Stimulated activated CD4-positive, alpha-beta T cell treated with anti-CD3 and anti-CD28 coated beads, Interleukin-12 subunit alpha, Interleukin-12 subunit beta, amount 100 ng/mL, for 24 hours (primary cell): Measurements from ENCODE around the gene SCN8A.

Source experiments
- DNase-seq, 2 experiments: peaks; one replicate each; pipeline ENCODE4 v3.0.0-alpha.2; 2020; ENCODE audit warnings: low read depth in 2 of 2

Gene SCN8A

DNA sequence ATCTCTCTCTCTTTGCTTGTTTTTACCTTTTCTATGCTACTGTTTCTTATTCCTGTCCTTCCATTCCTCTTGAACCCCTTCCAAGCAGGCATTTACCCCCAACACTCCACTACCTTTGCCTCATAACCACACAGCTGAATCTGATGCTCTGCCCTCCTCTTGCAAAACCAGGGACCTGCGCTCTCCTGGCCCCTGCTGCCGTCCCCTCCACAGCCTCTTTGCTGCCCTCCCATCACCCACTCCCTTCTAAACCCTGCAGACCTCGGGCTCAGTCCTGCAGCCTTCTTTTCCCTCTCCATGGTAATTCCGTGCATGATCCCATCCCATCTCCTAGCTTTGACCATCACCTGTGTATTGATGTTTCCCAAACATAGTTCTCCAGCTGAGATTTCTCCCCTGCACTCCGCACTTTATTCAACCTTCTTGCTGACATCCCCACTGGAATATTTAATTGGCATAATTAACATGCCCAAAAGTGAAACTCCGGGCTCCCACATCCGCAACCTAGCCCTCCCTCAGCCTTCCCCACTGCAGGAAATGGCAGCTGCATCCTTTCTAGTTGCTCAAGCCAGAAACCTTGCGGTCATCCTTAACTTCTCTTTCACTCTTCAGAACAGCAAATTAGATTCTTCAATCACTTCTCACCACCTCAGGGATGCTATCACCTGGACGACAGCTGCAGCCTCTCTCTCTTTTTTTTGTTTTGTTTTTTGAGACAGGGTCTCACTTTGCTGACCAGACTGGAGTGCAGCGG, 241.5 kb downstream of the SCN8A start:
- DNase-seq, result no peak

DNA sequence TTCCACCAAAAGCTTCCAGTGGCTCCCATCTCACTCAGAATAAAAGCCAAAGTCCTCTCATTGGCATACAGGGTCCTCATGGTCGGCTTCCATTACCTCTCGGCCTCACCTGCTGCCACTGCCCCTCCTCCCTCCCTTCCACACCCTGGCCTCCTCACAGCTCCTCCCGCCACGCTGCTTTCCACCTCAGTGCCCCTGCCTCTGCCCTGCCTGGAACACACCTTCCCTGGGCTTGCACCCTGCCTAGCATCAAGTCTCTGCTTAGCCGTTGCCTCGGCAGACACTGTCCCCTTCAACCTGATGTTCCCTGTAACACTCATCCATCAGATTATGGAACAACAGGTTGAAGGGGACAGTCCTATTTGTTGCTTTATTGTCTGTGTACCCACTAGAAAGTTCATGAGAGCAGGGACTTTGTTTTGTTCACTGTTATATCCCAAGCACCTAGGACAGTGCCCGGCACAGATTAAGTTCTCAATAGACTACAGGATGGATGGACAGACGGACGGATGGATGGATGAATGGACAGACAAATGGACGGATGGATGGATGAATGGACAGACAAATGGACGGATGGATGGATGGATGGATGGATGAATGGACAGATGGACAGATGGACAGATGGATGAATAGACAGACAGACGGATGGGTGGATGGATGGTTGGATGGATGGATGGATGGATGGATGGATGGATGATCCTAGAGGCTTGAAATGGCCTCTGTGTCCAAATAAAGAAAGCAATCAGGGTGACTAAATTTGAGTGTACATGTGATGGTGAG, 242.6 kb downstream of the SCN8A start:
- no peak for DNase-seq

DNA sequence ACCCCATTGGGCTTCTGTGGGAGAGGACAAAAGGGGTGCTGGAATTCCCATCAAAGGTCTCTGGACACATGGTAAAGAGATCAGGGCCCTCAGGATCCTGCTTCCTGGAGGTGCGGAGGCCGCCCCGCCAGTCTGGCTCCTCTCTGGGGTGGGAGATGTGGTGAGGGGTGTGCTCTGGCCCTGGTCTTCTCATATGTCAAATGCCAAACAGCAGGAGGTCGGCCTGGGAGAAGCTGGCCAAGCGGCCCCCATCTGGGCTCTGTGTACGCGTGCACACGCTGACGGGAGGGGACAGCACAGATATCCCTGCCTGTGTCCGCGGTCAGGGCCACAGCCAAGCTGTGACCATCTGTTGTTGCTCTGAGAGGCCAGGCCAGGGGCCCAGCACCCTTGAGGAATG, 243.4 kb downstream of the SCN8A start:
- no peak for DNase-seq

DNA sequence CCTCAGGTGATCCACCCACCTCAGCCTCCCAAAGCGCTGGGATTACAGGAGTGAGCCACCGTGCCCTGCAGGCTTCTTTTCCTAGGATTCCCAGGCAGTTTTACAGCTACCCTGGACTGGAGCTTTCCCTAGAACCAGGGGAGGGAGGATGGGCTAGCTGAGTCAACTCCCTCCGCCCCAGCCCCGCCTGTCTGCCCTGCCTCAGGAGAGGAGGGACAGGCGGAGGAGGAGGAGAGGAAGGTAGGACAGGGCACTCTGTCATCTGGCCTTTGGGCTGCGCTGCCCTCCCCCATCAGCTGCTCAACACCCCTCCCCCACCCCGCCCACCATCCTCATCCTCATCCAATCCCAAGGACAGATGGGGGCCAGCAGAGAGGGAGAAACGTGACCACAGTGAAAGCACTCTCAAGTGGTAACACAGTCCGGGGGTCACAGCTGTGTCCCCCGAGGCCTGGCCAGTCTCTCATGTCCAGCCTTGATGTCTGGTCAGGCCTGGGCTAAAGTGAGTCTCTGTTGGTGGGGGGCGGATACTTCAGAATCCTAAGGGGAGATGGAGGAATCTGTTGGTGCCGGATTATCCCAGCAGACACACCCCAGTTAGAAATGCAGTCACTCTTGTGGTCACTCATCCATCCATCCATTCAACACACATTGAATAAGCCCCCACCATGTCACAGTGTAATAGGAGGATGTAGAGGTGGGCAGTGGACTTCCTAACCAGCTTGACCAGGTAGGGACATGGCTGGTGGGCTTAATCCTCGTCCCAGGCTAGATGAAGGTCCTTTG, 245.2 kb downstream of the SCN8A start:
- no peak for DNase-seq

DNA sequence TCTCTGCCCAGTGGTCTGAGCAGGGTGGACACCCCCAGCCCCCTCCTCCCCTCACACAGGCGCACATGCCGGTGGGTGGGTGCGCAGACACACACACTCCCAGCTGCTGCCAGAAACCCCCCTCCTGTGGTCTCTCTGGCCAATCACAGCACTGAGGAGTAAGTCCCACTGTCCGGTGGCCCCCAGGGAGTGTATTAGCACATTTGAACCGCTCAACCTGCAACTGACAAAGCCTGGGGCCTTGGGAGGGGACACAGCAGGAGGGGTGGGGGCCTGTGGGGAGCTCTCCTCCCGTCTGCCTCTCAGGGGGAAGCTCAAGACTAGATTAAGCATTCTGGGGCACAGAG, 245.8 kb downstream of the SCN8A start:
- DNase-seq, result no peak

DNA sequence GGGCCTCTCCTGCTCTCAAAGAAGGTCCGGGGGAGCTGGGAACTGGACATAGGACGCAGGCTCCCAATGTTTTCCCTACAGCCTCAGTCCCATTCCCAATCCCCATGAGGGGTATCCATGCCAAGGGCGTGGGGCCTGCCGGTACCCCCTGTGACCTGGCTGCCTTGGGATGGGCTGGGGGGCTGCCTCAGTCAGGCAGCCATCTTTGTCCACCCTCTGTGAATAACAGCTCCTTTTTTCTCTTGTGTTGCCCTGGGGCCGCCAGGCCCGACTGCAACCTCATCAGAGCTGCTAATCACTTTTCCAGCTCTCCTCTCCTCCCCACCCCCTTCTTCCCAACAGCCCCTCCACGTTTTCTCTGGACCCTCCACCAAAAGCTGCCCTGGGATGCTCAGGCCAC, 246.3 kb downstream of the SCN8A start:
- DNase-seq, result no peak

DNA sequence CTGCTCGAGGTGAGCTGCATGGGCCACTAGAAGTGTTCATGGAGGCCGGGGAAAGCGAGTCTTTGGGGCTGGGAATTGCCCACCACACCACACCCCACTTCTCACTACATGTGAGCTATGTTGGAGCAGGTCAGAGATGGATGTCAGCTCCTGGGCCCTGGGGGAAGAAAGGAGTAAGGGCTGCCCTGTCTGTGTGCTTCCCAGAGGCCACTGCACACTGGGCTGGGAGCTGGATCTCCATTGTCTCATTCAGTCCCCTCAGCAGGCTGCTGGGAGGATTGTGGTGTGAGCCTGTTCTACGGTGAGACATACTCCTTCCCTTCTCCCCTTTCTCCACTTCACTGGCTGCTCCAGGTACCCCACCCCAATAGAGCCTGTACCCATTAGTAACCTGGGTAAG, 247.0 kb downstream of the SCN8A start:
- DNase-seq, result no peak

DNA sequence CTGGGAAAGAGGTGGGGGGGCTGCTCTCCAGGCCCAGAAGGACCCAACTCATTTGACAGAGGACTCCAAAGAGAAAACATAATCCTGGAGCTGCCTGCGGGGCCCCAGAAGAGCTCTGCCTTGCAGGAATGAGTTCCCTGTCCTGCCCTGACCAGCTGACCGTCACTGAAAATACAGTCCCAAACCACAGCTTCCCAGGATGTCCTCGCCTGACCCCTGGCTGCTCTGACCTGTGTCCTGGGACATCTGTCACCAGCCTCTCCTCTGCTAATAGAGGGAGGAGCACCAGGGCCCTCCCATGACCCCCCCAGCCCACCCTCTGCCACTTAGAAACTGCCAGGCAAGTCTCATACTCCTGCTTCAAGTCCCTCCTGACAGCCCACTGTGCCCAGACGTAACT, 247.7 kb downstream of the SCN8A start:
- DNase-seq, result no peak

DNA sequence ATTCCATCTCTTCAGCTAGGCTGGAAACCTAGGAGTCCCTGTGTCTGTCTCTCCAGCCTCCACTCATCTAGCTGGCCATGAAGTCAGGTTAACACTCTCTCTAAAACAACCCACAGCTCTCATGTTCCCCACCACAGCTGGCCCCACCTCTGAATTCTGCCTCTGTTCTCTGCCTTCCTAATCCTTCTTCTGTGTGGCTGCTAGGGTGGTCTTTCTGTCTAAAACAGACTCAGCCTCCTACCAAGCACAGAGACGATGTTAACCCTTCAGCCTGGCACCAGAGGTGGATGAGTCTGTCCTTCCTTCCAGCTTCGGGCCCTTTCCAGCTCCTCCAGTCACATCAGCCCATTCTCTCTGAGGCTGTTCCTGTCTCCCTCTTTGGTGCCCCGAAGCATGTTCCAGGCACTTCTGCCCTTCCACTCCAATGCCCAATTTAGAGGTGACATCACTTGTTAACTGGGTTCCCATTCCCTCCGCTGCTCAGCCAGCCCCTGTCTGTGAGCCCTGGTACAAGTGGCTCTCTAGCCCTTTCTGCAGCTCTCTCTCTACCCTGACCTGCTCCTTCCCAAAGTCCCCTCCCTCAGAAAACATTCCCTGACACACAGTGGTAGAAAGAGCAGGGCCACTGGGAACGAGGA, 248.4 kb downstream of the SCN8A start:
- DNase-seq, result no peak

DNA sequence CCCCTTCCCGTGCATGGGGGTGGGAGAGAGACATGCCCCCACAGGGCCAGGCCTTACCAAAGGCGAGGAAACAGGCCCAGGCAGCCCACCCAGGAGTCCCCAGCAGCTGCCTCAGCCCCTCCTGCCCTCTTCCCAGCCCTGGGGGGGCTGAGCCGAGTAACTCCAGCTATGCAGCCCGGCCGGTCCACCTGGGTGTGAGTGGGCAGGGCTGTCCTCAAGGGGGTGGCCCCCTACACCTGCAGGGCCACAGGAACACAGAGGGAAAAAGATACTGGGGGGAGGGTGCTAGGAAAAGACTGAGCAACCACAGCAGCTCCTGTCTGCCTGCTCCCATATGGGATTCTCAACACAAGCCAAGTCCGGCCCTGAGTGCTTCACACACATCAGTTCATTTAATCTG, 249.9 kb downstream of the SCN8A start:
- no peak for DNase-seq

DNA sequence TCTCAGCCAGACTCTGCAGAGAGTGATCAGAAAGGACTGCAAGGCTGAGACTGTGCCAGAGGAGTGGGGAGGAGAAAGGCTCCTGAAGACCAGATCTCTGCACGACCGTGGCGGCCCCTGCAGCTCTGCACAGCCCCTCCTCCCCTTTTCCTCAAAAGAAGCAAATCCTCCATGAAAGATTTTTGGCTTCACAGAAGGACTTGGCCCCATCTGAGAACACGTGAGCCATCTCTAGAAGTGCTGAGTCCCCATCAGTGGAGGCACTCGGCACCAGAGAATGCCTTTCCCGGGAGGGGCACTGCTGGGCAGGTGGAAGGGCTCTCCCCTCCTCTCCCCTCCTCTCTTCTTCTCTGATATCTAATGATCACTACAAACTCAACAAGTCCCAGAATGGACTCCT, 250.7 kb downstream of the SCN8A start:
- no peak for DNase-seq

DNA sequence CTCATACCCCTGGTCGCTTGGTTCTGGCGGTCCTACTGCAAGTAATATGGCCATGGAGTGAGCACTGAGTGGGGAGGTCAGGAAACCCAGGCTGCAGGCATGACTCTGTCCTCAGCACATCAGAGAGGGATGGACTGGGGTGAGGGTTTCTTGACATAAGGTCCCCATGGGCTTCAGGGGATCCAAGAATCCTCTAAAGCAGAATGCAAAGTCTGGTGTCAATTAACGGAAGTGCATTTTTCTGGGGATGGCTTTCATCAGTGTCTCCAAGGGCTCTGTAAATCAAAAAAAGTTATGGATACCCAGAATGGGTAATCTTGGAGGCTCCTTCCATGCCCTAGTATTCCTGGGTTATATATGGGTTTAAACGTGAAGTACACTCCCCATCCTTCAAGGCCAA, 253.8 kb downstream of the SCN8A start:
- DNase-seq, result no peak

DNA sequence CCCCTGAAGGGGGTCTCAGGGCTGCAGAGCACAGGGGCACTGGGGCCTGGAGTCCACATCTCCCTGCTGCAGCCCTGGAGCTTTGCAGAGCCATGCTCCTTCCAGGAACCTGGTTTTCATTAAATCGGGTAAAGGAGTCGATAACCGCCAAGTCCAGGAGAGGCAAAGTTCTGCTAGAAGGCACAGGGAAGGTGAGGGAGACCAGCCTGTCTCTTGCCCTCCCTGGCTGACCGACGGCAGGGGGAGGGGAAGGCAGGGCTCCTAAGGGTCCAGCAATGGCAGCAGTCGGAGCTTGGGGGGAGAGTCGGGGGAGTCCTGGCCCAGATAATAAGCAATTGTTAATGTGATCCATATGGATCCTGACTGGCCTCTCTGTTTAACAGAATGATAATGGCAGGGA, 254.4 kb downstream of the SCN8A start:
- DNase-seq, result no peak

DNA sequence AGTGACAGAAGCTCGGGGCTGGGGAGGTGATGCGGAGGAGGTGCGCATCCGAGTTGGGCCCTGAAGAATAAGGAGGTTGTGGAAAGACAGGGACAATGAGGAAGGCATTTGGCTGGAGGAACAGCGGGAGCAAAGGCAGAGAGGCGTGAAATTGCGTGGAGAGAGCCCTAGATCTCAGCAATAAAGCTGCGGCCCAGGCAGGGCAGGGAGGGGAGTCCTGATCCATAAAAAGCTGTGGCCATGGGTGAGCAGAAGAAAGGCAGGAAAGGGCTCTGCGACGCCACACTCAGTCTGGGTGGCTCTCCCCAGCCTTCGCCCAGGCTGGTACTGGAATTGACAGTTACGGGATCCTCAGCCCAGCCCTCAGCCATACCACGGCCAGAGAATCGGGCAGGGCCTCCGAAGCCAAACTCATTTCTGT, 255.2 kb downstream of the SCN8A start:
- no peak for DNase-seq

DNA sequence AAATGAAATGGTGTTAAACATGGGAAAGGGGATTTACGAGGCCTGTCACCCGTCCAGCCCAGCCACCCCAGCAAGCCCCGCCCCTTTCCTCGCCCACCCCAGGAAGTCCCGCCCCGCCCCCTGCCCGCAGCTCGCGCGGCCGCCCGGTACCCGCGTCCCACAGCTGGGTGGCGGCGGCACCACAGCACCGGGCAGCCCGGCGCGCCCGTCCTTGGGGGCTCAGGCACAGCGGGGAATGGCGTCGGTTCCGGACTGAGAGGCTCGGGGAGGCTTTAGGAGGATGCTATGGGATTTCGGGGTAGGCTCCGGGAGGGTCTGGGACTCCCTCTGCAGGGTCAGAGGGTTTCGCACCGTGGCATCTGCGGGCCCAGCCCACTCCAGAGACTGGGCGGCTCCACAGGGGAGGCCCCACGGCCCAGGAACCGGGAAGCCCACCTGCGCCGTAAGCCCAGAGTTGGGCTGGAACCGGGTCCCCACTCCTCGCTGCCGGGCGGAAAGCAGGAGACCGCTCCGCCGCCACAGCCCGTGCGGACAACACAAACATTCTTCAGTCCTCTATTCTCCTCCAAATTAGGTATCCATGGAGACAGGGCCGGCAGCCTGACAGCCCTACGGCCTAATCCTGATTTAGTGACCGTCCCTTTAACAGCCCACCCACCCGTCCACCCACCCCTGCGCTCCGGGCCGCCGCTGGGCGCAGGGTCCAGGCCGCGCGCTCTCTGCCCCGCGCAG, 256.0 kb downstream of the SCN8A start:
- DNase-seq, result peak in 1 of 2 experiments; percentile 49

DNA sequence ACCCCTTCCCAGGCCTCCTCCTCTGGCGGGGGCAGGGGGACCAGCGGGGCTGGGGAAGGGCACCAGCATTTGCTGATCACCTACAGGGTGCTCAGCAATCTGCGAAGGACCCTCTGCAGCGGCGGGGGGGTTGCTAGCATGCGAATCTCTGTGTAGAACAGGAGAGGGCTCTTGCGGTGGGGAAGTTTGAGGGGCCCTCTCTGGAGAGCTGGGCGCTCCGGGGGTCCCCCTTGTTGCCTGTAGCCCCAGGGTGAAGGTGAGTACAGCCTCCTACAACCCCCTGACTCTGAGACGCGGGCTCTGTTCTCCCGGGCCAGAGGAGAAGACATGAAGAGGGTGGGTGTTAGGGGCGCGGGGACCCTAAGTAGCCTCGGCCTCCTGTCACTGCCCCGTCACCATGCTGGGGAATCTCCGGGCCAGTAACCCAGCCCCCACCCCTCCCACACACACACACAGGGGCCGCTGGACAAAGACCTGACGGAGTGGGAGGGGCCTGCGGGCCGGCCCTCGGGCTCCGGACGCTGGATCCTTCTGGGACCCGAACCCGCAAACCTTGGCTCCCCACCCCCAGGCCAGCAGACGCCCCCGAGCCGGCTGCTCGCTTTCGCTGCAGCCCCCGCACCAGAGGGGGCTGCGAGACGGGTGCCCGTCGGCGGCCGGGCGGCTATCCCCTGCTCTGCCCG, 256.8 kb downstream of the SCN8A start:
- DNase-seq, result no peak

DNA sequence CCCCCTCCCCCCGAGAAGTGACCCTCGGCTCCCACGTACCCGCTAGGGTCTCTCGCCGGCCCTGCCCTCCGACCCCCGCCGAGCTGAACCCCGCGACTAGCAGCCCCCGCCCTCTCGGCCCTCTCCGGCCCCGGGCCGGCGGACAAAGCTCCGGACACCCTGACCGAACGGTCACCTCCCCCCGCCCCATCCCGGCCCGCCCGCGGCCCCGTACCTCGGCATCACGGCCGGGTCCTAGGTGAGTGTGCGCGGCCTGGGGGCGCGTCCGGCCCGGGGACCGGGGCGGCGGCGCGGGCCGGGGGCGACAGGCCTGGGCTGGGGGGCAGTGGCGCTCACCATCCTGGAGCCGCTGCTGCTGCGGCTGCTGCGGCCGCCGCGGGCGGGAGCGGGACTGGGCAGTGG, 257.3 kb downstream of the SCN8A start, which contains the start of gene FIGNL2:
TSS of gene FIGNL2 (minus strand) at position 393 of the 402 bp plus-strand sequence. CDS start 26,305 bp downstream, outside the sequence.
- no peak for DNase-seq

DNA sequence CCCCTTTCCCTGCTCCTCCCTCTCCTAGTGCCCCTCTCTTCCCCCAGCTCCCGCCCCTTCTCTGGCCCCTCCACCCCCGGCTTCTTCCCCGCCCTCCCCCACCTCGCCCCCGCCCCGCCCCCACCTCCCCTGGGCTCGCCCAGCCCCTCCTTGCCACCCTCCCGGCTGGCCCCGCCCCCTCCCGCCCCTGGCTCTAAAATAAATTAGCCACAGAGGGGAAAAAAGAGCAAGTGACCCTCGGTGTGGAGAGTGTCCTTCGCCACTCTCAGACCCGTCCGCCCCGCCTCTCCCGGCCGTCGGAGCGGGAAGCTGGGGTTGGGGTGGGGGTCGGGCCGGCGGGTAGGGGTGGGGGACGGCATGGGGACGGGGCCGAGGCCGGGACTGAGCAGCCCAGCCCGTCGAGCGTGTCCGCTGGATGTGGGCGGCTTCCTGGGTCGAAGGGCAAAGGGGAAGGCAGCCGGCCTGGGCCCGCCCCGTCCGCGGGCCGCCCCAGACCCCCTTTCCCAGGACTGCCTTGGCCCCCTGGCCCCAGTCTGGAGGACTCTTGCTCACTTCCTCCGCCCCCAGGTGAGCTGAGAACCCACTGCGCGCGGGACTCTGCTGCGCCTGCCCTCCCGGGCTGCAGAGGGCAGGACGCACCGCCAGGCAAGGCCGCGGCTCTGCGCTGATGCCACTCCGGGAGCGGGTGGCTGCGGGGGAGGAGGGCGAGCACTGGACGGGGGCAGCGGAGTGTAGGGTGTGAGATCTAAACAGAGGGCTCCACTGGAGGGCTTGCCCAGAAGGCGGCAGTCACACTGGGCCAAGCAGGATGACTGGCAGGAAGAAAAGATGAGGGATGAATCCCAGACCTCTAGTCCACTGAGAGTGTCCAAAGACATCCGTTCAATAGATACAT, 258.1 kb downstream of the SCN8A start:
- DNase-seq, result no peak

DNA sequence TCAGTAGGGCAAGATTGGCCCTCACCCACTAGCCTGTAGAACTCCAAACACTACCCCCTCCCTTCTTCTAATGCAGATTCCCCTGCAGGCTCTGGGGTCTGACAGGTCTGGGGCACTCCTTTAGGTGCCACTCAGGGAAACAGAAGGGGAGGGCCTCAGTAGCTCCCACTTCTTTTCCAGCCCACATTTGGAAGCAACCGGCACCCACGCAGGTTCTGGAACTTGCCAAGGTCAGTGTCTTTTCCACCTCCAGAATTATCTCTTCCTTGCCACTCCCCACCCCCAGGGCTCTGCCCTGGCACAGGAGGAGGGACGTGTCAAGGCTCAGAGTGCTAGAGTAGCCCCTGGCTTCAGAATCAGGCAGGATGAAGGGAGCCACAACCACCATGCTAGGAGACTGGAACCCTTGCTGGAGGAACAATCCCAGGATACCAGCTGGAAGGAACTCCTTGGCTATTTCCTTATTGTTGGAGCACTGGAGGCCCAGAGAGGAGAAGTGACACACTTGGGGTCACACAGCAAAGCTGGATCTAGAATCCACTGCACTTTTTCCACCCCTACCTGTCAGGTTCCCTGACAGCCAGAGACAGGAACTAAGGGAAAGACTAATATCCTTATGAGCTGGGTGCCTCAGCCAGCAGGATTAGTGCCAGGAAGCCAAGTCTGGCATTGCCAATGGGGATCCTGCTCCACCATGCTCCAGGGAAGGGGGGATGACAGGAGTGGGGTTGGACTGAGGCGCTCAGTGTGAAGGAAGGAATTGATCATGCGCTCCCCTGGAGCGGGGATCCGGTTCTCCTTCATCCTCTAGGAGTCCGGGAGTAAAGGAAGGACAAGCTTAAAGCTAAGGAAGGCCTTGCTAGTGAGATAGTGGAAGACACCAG, 259.3 kb downstream of the SCN8A start:
- no peak for DNase-seq
